Thoracic aorta (tissue), 2 donors: ENCODE data around the gene SSTR1. TPM values are rescaled to one million over a fixed set of nuclear protein-coding genes. Genes with fewer than 3 reads are reported as not detected.
A peak's percentile ranks its signal among the peaks of the same experiment; 100 is the strongest.

Experiments
- ATAC-seq: fragments of 150-250 bp; one replicate; pipeline ENCODE4 v1.8.0; 2017; ENCODE audit warnings: low read depth; ENCODE audit not compliant: insufficient number of reproducible peaks, low FRiP score
- DNase-seq: peaks from one replicate; pipeline ENCODE4 v3.0.0-alpha.2; 2020; ENCODE audit warnings: low spot score
- H3K27ac ChIP-seq, 2 donors: fragments of 200-600 bp; sonication (generic); 1 replicate in 1 of 2; 2 replicates in 1 of 2; pipeline ENCODE4 v1.5.1; 2016; ENCODE audit warnings: mild to moderate bottlenecking in 2 of 2, moderate library complexity in 2 of 2
- H3K27me3 ChIP-seq: fragments of 200-600 bp; sonication (generic); replicated peaks from 2 replicates; pipeline ENCODE4 v1.6.0; 2016; ENCODE audit warnings: mild to moderate bottlenecking; ENCODE audit not compliant: insufficient read depth
- H3K36me3 ChIP-seq: fragments of 200-600 bp; sonication (generic); one replicate; pipeline ENCODE4 v1.5.1; 2016
- H3K4me1 ChIP-seq, 2 donors: fragments of 200-600 bp; sonication (generic); 1 replicate in 1 of 2; 2 replicates in 1 of 2; pipeline versions ENCODE4 v1.5.1 to v1.6.0; 2016; ENCODE audit warnings: low read depth in 2 of 2, mild to moderate bottlenecking in 1 of 2; ENCODE audit not compliant: control insufficient read depth in 1 of 2
- H3K4me3 ChIP-seq: fragments of 200-600 bp; sonication (generic); 2 replicates; pipeline ENCODE4 v1.5.1; 2016; ENCODE audit warnings: mild to moderate bottlenecking
- H3K9me3 ChIP-seq: fragments of 200-600 bp; sonication (generic); 2 replicates; pipeline ENCODE4 v1.5.1; 2016
- total RNA-seq, 2 donors: library from RNA; depleted of rRNA; stranded (reverse); fragments of >200 nt; gene quantifications; one replicate each; pipeline versions ENCODE4 v1.1.0 to v1.2.3, GENCODE V29; 2016
- TF ChIP-seq, protein P1 (sequence below): fragments of 200-600 bp; sonication (generic); IDR thresholded peaks from one replicate; pipeline ENCODE4 v1.5.1; 2019; ENCODE audit warnings: antibody characterized with exemption

Gene SSTR1
- total RNA-seq, 2 donors from 2014 or later, result 0.85 to 0.95 TPM

DNA sequence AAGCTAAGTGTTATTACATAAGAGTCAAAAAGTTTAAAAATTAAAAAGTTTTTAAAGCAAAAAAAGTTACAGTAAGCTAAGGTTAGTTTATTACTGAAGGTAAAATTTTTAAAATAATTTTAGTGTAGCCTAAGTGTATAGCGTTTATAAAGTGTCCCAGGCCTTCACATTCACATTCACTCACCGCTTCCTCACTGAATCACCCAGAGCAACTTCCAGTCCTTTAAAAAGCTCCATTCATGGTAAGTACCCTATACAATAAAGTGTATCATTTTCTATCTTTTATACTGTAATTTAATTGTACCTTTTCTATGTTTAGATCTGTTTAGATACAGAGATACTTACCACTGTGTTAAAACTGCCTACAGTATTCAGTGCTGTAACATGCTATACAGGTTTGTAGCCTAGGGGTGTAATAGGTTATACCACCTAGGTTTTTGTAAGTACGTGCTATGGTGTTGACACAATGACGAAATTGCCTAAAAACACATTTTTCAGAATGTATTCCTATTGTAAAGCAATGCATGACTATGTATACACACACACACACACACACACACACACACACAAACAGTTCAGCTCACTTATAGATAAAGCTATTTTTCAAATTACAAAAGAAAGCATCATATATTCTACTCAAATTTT, 44.5 kb downstream of the SSTR1 start:
- Histone ChIP-seq H3K36me3 (no peaks in the 10 kb centered on the region), H3K27me3 (no peaks in the 10 kb centered on the region), H3K9me3 (no peaks in the 10 kb centered on the region), H3K27ac (no peak overlapping the region), H3K4me3 (peak overlapping the region; percentile 21), H3K4me1 (no peaks in the 10 kb centered on the region)
- ATAC-seq, result no peak
- DNase-seq, result no peak
- TF ChIP-seq, protein P1, sequence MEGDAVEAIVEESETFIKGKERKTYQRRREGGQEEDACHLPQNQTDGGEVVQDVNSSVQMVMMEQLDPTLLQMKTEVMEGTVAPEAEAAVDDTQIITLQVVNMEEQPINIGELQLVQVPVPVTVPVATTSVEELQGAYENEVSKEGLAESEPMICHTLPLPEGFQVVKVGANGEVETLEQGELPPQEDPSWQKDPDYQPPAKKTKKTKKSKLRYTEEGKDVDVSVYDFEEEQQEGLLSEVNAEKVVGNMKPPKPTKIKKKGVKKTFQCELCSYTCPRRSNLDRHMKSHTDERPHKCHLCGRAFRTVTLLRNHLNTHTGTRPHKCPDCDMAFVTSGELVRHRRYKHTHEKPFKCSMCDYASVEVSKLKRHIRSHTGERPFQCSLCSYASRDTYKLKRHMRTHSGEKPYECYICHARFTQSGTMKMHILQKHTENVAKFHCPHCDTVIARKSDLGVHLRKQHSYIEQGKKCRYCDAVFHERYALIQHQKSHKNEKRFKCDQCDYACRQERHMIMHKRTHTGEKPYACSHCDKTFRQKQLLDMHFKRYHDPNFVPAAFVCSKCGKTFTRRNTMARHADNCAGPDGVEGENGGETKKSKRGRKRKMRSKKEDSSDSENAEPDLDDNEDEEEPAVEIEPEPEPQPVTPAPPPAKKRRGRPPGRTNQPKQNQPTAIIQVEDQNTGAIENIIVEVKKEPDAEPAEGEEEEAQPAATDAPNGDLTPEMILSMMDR, result no peak

DNA sequence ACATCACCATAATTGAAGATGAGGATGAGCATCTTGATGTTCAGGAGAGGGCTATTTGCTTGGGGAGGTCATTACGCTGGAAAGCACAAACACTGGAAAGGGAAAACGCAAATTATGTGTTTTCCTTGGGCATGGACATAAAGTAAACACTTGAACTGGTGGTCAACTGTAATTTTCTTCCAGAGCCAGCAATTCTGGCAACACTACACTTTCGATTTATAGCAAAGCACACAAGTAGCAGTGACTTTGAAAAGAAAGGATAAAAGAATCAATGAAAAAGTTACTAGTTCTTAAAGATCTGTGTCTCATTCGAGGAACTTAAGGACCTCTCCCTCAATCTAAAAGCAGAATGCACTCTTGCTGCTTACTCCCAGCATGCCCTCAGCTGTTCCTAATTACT, 46.0 kb downstream of the SSTR1 start:
- TF ChIP-seq, protein P1, result no peak
- DNase-seq, result no peak
- Histone ChIP-seq H3K9me3 (no peaks in the 10 kb centered on the region), H3K27ac (no peak overlapping the region), H3K36me3 (no peaks in the 10 kb centered on the region), H3K4me1 (no peaks in the 10 kb centered on the region), H3K4me3 (peak overlapping the region; percentile 67), H3K27me3 (no peaks in the 10 kb centered on the region)
- ATAC-seq, result no peak

DNA sequence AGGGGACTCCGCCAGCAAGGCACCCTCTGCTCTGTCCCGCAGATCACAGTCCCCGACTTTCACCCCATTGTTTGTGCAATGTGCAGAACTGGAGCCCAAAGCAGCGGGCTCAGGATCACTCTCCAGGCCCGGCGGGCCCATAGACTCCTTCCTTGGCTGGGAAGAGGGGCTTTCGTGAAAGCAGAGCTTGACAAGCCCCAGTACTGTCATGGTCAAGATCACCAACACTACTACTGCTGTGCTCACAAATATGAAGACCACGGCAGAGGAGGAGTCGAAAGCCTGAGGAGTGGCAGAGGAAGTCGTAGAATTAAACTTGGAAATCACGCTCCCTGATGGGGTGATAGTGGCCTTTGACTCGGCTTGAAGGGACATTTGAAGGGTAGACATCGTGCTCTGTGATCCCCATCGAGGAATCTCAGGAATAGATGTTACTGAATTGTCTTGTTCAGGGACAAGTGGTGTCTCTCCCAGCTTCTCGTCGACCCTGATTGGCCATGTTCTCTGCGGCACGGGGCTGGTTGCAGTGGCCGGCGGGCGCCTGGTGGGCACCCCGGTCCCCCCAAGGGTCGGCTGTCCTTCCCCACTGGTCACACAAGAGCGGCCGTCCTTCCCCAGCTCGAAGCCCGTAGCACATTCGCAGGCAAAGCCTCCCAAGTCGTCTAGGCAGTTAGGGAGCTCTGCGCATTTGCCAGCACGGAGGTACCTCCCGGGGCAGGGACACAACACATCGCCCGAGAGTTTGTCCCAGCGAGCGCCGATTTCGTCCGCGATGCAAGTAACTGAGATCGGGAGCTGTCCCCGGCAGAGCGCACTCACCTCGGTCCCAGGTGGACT, 47.1 kb downstream of the SSTR1 start:
- no peaks in the 10 kb centered on the region for H3K4me1 ChIP-seq
- DNase-seq (no peak), ATAC-seq (no peak)
- no peaks in the 10 kb centered on the region for H3K27me3 ChIP-seq
- no peaks in the 10 kb centered on the region for H3K36me3 ChIP-seq
- H3K27ac ChIP-seq, result no peak overlapping the region
- H3K9me3 ChIP-seq, result no peaks in the 10 kb centered on the region
- TF ChIP-seq, protein P1, result no peak
- peak overlapping the region; percentile 67 for H3K4me3 ChIP-seq

DNA sequence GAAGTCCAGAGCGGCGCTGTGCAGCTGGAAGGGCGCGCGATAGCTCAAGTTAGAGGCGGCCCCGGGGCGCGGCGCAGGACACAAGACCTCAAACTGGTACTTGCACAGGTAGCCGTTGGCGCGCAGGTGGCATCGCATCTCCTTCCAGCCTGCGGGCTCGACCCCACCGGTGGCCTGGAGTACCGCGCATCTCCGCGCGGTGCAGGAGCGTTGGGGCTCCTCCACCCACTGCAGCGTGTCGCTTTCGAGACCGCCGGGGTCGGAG, 47.6 kb downstream of the SSTR1 start:
- H3K27ac ChIP-seq, result no peak overlapping the region

More for the DNA sequence above, 47.6 kb downstream of the SSTR1 start:
- DNase-seq (no peak), ATAC-seq (no peak)
- no peaks in the 10 kb centered on the region for H3K27me3 ChIP-seq
- H3K4me3 ChIP-seq, result peak overlapping the region; percentile 67
- no peaks in the 10 kb centered on the region for H3K4me1 ChIP-seq
- TF ChIP-seq, protein P1, result no peak
- no peaks in the 10 kb centered on the region for H3K9me3 ChIP-seq
- H3K36me3 ChIP-seq, result no peaks in the 10 kb centered on the region
